H54 (cell line): ENCODE measurements around the gene TFAP2C.
A peak's percentile ranks its signal among the peaks of the same experiment; 100 is the strongest.

Source experiments
- DNase-seq: peaks from one replicate; pipeline ENCODE4 v3.0.0; 2011; ENCODE audit warnings: low spot score, mixed read lengths; ENCODE audit not compliant: insufficient read length
- FAIRE-seq: peaks from 3 replicates; lab custom pipeline; 2011; peaks lifted over from hg19 to GRCh38; lab: Jason Lieb, UNC
- POLR2A ChIP-seq: IDR thresholded peaks from 2 replicates; pipeline ENCODE4 v1.6.1; 2011; ENCODE audit warnings: low read depth, mild to moderate bottlenecking, low read length

Gene TFAP2C

GRCh38 chr20:56628873-56629463 lies at the start of gene TFAP2C:
TSS of gene TFAP2C (plus strand) at chr20:56629306. CDS start at chr20:56629545, 239 bp downstream.
- DNase-seq (peak; percentile 94), FAIRE-seq (no peak)
- peak; percentile 74 for TF ChIP-seq POLR2A

DNA sequence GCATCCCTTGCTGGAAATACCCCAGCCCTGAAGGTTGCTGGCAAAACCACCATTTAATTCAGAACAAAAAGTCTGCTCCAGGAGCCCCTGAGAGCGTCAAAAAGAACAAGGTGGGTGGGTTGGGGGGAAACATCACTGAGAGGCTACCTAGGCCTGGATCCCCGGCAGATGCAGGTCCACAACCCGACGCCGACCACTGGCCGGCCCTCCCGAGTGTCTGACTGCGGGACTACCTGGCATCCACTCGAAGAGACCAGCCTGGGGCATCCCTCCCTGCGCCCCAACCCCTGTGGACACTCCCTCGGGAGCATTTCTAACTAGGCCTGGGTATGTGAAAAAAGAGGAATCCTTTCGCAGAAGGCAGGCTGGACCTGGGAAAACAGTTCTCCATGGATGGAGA lies 48.9 kb upstream of the TFAP2C start:
- no peak for DNase-seq
- no peak for TF ChIP-seq POLR2A
- no peak for FAIRE-seq

GRCh38 chr20:56581701-56582100 lies 47.4 kb upstream of the TFAP2C start:
- TF ChIP-seq POLR2A, result no peak
- no peak for FAIRE-seq
- DNase-seq, result no peak

DNA sequence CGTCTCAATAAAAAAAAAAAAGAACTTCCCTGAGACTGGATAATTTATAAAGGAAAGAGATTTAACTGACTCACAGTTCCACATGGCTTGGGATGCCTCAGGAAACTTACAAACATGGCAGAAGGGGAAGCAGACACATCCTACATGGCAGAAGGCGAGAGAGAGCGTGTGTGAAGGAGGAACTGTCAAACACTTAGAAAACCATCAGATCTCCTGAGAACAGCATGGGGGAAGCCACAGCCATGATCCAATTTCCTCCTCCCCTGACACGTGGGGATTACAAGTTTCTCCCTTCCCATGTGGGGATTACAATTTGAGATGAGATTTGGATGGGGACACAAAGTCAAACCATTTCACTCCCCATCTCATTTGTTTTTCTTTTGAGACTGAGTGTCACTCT lies 46.6 kb upstream of the TFAP2C start:
- FAIRE-seq, result no peak
- TF ChIP-seq POLR2A, result no peak
- no peak for DNase-seq

DNA sequence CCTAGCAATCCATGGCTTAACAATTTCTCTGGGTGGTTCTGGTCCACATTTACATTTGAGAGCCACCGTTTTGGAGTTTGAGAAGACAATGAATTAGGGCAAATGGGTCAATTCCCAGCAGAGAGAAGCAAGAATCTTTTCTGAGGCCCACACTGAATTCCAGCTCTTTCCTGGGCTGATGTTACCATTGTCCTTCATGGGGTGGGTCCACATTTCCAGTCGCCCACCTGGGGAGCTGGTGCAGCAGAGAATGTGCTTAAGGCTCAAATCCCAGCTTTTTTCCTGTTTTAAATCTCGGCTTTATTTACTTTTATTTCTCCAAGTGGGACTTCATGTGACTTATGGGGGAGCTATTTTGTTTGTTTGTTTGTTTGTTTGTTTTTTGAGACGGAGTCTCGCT lies 44.2 kb upstream of the TFAP2C start:
- no peak for TF ChIP-seq POLR2A
- FAIRE-seq (no peak), DNase-seq (no peak)

- DNase-seq, result no peak
- FAIRE-seq, result no peak
- TF ChIP-seq POLR2A, result no peak
These were observed 41.6 kb upstream of the TFAP2C start for GRCh38 chr20:56587307-56588041.

DNA sequence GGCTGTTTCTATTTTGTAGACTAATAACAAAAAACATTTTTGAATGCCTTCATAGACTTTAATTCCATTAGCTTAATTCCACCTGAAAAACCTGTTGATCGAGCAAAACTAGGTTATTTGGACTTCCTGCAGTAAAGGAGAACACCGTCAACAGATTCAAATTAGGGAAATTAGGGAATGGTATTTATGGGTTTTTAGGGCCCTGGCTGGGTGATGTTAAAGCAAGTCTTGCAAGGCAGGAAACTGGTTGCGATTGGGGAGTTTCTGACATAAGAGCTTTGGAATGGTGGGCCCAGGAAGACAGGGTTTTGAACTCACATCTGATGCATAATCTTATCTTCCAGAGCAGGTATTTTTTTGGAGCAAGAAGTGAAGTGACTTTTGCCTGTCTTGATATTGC lies 40.1 kb upstream of the TFAP2C start:
- no peak for TF ChIP-seq POLR2A
- FAIRE-seq (no peak), DNase-seq (no peak)

- TF ChIP-seq POLR2A, result no peak
- no peak for DNase-seq
- no peak for FAIRE-seq
These were observed 39.5 kb upstream of the TFAP2C start for GRCh38 chr20:56589633-56590032.

DNA sequence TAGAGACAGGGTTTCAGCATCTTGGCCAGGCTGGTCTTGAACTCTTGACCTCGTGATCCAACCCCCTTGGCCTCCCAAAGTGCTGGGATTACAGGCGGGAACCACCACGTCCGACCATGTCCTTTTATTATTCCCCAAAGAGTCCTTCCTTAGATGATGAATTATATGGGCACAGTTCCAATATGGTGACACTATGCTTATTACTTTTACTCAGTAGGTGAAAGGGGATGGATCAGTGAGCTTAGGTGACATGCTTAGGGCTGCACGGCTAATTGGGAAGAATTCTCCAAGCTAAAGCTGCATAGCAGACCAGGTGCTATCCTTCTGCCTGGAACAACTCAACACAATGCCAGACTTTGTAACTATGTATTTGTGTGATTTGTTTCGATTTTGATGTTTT lies 38.2 kb upstream of the TFAP2C start:
- DNase-seq (no peak), FAIRE-seq (no peak)
- no peak for TF ChIP-seq POLR2A

DNA sequence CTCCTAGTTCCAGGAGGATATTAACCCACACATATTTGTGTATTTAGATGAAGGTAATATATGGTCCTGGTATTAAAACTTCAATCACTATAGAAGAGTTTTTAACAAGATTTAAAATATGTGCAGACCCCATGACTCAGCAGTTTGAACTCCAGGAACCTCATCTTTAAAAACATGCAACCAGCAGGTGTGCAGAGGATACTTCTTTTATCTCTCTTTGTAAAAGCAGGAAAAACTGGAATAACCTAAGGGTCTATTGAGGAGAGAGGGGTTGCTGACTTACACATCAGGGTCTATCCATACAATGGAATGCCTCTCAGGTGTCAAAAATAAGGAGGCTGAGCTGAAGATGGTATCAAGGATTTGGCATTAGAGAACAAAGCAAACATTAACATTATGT lies 36.9 kb upstream of the TFAP2C start:
- TF ChIP-seq POLR2A, result no peak
- FAIRE-seq (no peak), DNase-seq (no peak)

DNA sequence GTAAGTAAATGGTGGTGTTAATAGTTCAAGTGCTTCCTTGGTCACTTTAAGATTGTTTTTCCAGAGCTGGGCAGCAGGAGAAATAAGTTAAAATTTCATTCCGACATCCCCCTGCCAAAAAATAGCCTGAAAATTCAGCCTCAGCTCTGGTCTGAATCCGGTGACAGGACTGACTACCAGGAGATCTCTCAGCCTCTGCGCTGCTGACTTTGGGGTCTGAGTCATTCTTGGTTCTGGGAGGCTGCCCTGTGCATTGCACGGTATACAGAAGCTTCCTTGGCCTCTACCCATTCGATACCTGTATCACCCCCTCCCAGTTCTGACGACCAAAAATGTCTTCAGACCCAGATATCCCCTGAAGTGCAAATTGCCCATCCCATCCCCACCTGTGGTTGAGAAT lies 36.3 kb upstream of the TFAP2C start:
- no peak for DNase-seq
- FAIRE-seq, result no peak
- no peak for TF ChIP-seq POLR2A

DNA sequence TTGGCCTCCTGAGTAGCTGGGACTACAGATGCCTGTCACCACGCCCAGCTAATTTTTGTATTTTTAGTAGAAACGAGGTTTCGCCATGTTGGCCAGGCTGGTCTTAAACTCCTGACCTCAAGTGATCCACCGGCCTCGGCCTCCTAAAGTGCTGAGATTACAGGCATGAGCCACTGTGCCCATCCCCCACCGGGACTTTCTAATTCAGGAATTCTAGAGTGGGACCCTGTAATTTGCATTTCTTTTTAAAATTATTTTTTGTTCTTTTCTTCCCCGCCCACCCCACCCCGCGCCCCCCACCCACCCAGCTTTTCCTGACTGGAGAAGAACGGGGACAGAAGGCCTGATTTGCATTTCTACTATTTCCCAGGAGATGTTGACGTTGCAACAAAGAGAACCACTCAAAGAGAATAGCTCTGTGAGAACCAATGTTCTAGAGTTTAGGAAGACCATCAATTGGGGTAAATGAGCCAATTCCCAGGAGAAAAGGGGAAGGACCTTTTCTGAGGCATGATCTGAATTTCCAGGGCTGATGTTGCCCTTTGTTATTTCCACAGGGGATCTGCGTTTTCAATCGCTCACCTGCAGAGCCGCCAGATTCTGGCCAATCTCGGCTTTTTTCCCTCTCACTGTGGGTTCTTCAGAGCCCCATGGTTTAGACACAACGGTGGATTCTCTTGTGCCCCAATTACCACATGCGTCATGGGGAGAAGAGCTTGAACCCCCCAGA lies 33.2 kb upstream of the TFAP2C start:
- FAIRE-seq, result no peak
- no peak for DNase-seq
- TF ChIP-seq POLR2A, result no peak

- no peak for TF ChIP-seq POLR2A
- FAIRE-seq (no peak), DNase-seq (no peak)
These were observed 27.9 kb upstream of the TFAP2C start for GRCh38 chr20:56601166-56601565.

GRCh38 chr20:56604673-56605072 lies 24.4 kb upstream of the TFAP2C start:
- no peak for TF ChIP-seq POLR2A
- DNase-seq (no peak), FAIRE-seq (no peak)
